Panc1 (cell line): ENCODE data around the gene PC. TPM values are rescaled to one million over a fixed set of nuclear protein-coding genes. Genes with fewer than 3 reads are reported as not detected.

Experiments
- ATAC-seq: fragments of 200-7000 bp; cut with Tn5 transposase; 2 replicates; pipeline ENCODE4 v1.9.1; 2020; ENCODE audit warnings: mild to moderate bottlenecking, moderate library complexity
- BruUV-seq: library from RNA; stranded (reverse); fragments of 400-500 nt; replicated peaks from 2 replicates; lab custom pipeline; 2021; lab: Mats Ljungman, UMichigan
- CTCF ChIA-PET: fragments of 300-600 bp; sonication (Branson Sonifier 250); formaldehyde crosslinking; loops from one replicate; lab custom pipeline; 2022; ENCODE audit warnings: antibody characterized with exemption; lab: Charles Lee
- POLR2A ChIA-PET: fragments of 300-600 bp; sonication (Branson Sonifier 250); formaldehyde crosslinking; loops from one replicate; lab custom pipeline; 2022; ENCODE audit warnings: antibody characterized with exemption; lab: Charles Lee
- DNase-seq: peaks from one replicate; pipeline ENCODE4 v3.0.0-alpha.2; 2010; ENCODE audit warnings: low read depth, low spot score
- H3K27ac ChIP-seq: 2 replicates; pipeline ENCODE4 v1.5.1; 2011; ENCODE audit warnings: mild to moderate bottlenecking, low read length, inconsistent platforms
- H3K27me3 ChIP-seq: fragments of 200-500 bp; sonication (Bioruptor generic); 2 replicates; pipeline ENCODE4 v1.6.0; 2014; ENCODE audit warnings: low read length, inconsistent platforms; ENCODE audit not compliant: control insufficient read depth, insufficient read depth
- H3K36me3 ChIP-seq: fragments of 200-500 bp; sonication (Bioruptor generic); 2 replicates; pipeline ENCODE4 v1.5.1; 2014; ENCODE audit warnings: inconsistent platforms, mild to moderate bottlenecking, low read length, moderate library complexity; ENCODE audit not compliant: control insufficient read depth, insufficient read depth
- H3K4me1 ChIP-seq: 2 replicates; pipeline ENCODE4 v1.5.1; 2011; ENCODE audit warnings: inconsistent platforms, mild to moderate bottlenecking, low read length, moderate library complexity; ENCODE audit not compliant: control insufficient read depth, insufficient read depth
- H3K4me3 ChIP-seq, 2 experiments: 2 replicates each; pipeline ENCODE4 v1.5.1; 2011 to 2012; ENCODE audit warnings: low read depth in 2 of 2, low read length in 2 of 2, mild to moderate bottlenecking in 2 of 2, inconsistent platforms in 1 of 2, moderate library complexity in 1 of 2
- H3K9me3 ChIP-seq: fragments of 200-500 bp; sonication (Bioruptor generic); 2 replicates; pipeline ENCODE4 v1.5.1; 2014; ENCODE audit warnings: low read depth, mild to moderate bottlenecking, inconsistent platforms, low read length, moderate library complexity; ENCODE audit not compliant: control insufficient read depth, insufficient read depth
- POLR2AphosphoS5 ChIP-seq: IDR thresholded peaks from 2 replicates; pipeline ENCODE4 v1.6.1; 2012; ENCODE audit warnings: mild to moderate bottlenecking, low read depth, low read length, moderate library complexity
- REST ChIP-seq, 2 experiments: IDR thresholded peaks; 2 replicates each; pipeline ENCODE4 v1.6.1; 2011 to 2012; ENCODE audit warnings: low read depth in 2 of 2, control low read depth in 1 of 2, low read length in 1 of 2, mild to moderate bottlenecking in 1 of 2, moderate library complexity in 1 of 2; ENCODE audit not compliant: insufficient read depth in 1 of 2
- SIN3A ChIP-seq: IDR thresholded peaks from 2 replicates; pipeline ENCODE4 v1.6.1; 2012; ENCODE audit warnings: low read depth, mild to moderate bottlenecking, low read length, moderate library complexity, borderline replicate concordance; ENCODE audit not compliant: insufficient read depth
- TCF7L2 ChIP-seq: IDR thresholded peaks from 2 replicates; pipeline ENCODE4 v1.6.1; 2011; ENCODE audit warnings: mild to moderate bottlenecking, low read depth, low read length, inconsistent platforms
- in situ Hi-C: cut with HindIII; loops from 2 replicates; pipeline ENCODE4 v1.10.0; 2016; ENCODE audit warnings: low sequenced_read_pairs, low pct_unique_long_range_greater_than_20kb
- intact Hi-C: fragments of 100-400 bp; cut with micrococcal nuclease; formaldehyde crosslinking; loops from one replicate; pipeline ENCODE4 v1.10.0; 2022; ENCODE audit not compliant: unreplicated experiment
- total RNA-seq: library from RNA; stranded (reverse); gene quantifications from one replicate; pipeline ENCODE4 v1.2.1, GENCODE V29; 2021; ENCODE audit not compliant: unreplicated experiment
- TF ChIP-seq, protein P1 (sequence below): fragments of 450-650 bp; IDR thresholded peaks from 2 replicates; pipeline ENCODE4 v1.5.1; 2017; ENCODE audit warnings: mild to moderate bottlenecking

PC gene
- total RNA-seq, 1 experiment from 2014 or later, result 12.8 TPM

DNA sequence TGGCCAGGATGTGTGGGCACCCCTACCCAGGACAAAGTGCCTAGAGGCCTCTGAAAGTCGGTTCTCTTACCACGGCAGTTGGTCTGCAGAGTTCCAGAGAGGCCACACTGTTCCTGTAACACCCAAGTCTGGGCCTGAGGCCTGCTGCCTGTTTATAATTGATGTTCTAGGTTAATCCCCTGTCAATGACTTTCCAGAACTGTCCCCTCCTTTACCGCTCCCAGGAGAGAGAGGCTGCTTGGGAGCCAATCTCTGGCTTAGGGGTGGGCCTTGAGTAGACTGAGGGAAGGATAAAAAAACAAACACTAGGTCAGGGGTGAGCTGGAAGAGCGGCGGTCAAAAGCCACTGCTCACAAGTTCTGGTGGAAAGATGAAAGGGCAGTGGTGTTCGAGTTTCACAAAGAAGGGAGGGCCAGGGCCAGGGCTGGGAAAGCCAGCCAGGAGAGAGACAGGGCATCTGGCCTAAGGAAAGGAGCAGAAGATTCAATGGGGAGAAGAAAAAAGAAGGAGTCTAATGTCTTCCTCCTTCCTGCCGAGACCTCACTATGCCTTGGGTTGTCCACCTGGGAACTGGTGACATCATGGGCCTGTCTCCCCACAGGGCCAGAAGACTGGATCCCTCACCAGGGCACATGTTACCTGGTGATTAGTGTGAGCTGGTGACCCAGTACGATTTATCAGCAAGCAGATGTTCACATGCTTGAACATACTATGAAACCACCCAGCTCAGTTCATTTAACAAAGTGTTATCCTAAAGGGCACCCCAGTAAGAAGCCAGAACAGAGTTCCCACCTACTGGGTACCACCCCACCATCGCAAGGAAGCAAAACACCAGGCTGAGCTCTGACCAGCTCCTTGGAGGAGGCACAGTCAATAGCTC lies 50.2 kb downstream of the PC start:
- H3K27me3 ChIP-seq, result no peaks in the 10 kb centered on the region
- no TSS peak for BruUV-seq
- intact Hi-C loops, result no loop called here
- no peak for ATAC-seq
- peaks cover 15% of the 10 kb centered on the region for H3K4me1 ChIP-seq
- no peaks in the 10 kb centered on the region for H3K9me3 ChIP-seq
- no peaks in the 10 kb centered on the region for H3K36me3 ChIP-seq
- H3K4me3 ChIP-seq, result no peak overlapping the region
- no peak for DNase-seq
- CTCF ChIA-PET, result interaction anchor here (1.0 kb wide), 1 partner anchor 27 kb away, joined by 3 read pairs; no protein-coding TSS in a partner anchor
- 0 out of 2 replicates have a peak overlapping the region, but pooled peaks have one; percentile 23 for H3K27ac ChIP-seq
- in situ Hi-C loops, result no loop called here
- POLR2A ChIA-PET, result interaction anchor here (0.6 kb wide), 1 partner anchor 218 kb away, joined by 5 read pairs; no protein-coding TSS in a partner anchor
- TF ChIP-seq TCF7L2, result no peak
- TF ChIP-seq REST (IDR thresholded peaks at IDR 0.05; ENCODE audit: insufficient read depth in 1 of 2, low read depth in 2 of 2, low read length in 1 of 2), result no peak
- no peak for TF ChIP-seq POLR2AphosphoS5
- TF ChIP-seq, protein P1, sequence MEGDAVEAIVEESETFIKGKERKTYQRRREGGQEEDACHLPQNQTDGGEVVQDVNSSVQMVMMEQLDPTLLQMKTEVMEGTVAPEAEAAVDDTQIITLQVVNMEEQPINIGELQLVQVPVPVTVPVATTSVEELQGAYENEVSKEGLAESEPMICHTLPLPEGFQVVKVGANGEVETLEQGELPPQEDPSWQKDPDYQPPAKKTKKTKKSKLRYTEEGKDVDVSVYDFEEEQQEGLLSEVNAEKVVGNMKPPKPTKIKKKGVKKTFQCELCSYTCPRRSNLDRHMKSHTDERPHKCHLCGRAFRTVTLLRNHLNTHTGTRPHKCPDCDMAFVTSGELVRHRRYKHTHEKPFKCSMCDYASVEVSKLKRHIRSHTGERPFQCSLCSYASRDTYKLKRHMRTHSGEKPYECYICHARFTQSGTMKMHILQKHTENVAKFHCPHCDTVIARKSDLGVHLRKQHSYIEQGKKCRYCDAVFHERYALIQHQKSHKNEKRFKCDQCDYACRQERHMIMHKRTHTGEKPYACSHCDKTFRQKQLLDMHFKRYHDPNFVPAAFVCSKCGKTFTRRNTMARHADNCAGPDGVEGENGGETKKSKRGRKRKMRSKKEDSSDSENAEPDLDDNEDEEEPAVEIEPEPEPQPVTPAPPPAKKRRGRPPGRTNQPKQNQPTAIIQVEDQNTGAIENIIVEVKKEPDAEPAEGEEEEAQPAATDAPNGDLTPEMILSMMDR, result no peak
- no peak for TF ChIP-seq SIN3A

GRCh38 chr11:66906061-66906733 lies 52.0 kb downstream of the PC start:
- ATAC-seq (no peak), DNase-seq (no peak)
- TF ChIP-seq POLR2AphosphoS5, result no peak
- no peak for TF ChIP-seq TCF7L2
- TF ChIP-seq, protein P1, result no peak
- no peak for TF ChIP-seq SIN3A
- no peak for TF ChIP-seq REST (IDR thresholded peaks at IDR 0.05; ENCODE audit: insufficient read depth in 1 of 2, low read depth in 2 of 2, low read length in 1 of 2)
- Histone ChIP-seq H3K27me3 (no peaks in the 10 kb centered on the region), H3K9me3 (no peaks in the 10 kb centered on the region), H3K4me1 (peaks cover 15% of the 10 kb centered on the region), H3K27ac (no peak overlapping the region), H3K4me3 (no peak overlapping the region), H3K36me3 (no peaks in the 10 kb centered on the region)
- BruUV-seq, result no TSS peak
- in situ Hi-C loops (no loop called here), intact Hi-C loops (no loop called here)
- POLR2A ChIA-PET, result no interaction called here
- CTCF ChIA-PET, result no interaction called here
